ENCODE data around the gene MT1G.

The MT1G gene

DNA sequence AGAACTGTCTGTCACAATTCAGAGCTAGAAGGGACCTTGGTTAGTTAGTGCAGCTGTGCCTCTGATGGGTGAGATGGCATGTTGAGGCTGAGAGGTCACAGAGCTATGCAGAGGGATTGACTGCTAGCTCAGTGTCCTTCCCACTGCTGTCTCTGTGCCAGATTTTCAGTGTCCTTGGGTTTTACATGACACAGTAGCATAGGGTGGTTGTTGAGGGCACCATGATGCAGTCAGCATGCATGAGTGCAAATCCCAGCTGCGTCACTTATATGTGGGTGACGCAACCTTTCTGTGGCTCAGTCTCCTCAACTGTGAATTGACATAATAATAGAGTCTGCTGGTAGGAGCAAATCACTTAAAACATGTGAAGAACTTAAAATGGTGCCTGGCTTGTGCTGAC lies 26.7 kb downstream of the MT1G start:
- CTCF ChIA-PET: interaction anchor here (0.9 kb wide), 1 partner anchor 65 kb away, joined by 3 read pairs; no protein-coding TSS in a partner anchor
- no peak for TF ChIP-seq L3MBTL2 (conservative IDR thresholded peaks at IDR 0.05)
- no peak for TF ChIP-seq TARDBP (IDR thresholded peaks at IDR 0.05)
- TF ChIP-seq ELF4 (IDR thresholded peaks at IDR 0.05): no peak
- TF ChIP-seq FOXK2 (IDR thresholded peaks at IDR 0.05): no peak
- TF ChIP-seq SUZ12 (IDR thresholded peaks at IDR 0.05): no peak
- no peak for TF ChIP-seq ZNF384 (IDR thresholded peaks at IDR 0.05)
- POLR2A ChIA-PET: no interaction called here
- DNase-seq (ENCODE audit: extremely low spot score): no peak

DNA sequence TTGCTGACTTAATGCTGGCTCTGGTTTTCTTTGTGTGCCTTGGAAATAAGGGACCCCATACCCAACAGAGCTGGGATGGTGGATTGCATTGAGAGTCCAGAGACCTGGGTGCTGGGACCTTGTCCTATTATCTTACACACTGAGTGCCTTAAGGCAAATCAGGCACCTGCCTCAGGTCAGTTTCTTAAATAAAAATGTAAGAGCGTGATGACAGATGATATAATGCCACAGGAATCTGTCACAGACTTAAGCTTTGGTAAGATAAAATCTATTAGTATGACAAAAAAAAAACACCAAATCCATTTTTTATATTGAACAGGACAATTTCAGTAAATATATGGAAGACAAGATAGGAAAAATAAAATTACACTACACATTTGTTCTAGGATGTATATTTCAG lies 27.8 kb downstream of the MT1G start:
- no peak for DNase-seq (ENCODE audit: extremely low spot score)
- ChIA-PET POLR2A (no interaction called here), CTCF (no interaction called here)

GRCh38 chr16:56639045-56639444 lies 28.8 kb downstream of the MT1G start:
- ChIA-PET POLR2A (no interaction called here), CTCF (no interaction called here)
- DNase-seq (ENCODE audit: extremely low spot score): no peak
- TF ChIP-seq SUZ12 (IDR thresholded peaks at IDR 0.05) (no peak), TARDBP (IDR thresholded peaks at IDR 0.05) (no peak), NFRKB (IDR thresholded peaks at IDR 0.05) (no peak), FOXA1 (IDR thresholded peaks at IDR 0.05) (no peak), CTBP1 (IDR thresholded peaks at IDR 0.05; ENCODE audit: borderline replicate concordance) (no peak), ZNF384 (IDR thresholded peaks at IDR 0.05) (no peak), SP1 (IDR thresholded peaks at IDR 0.05) (no peak), L3MBTL2 (conservative IDR thresholded peaks at IDR 0.05) (no peak), BHLHE40 (IDR thresholded peaks at IDR 0.05; ENCODE audit: borderline replicate concordance) (no peak), ELF4 (IDR thresholded peaks at IDR 0.05) (no peak), ARNT (IDR thresholded peaks at IDR 0.05) (no peak), PKNOX1 (IDR thresholded peaks at IDR 0.05) (no peak), LEF1 (IDR thresholded peaks at IDR 0.05; ENCODE audit: borderline replicate concordance) (no peak), HDGF (IDR thresholded peaks at IDR 0.05; ENCODE audit: borderline replicate concordance) (no peak), FOXM1 (IDR thresholded peaks at IDR 0.05; ENCODE audit: borderline replicate concordance) (no peak)

More for the DNA sequence above, 27.8 kb downstream of the MT1G start:
- TF ChIP-seq ZNF384 (IDR thresholded peaks at IDR 0.05): no peak

- DNase-seq (ENCODE audit: extremely low spot score): no peak
- no peak for TF ChIP-seq SP1 (IDR thresholded peaks at IDR 0.05)
- TF ChIP-seq ARNT (IDR thresholded peaks at IDR 0.05): no peak
- no peak for TF ChIP-seq SUZ12 (IDR thresholded peaks at IDR 0.05)
- POLR2A ChIA-PET: no interaction called here
- CTCF ChIA-PET: no interaction called here
These were observed 29.8 kb downstream of the MT1G start, which contains the start of gene MT1A for GRCh38 chr16:56637814-56638750. Gene MT1A (plus strand): TSS chr16:56638666. CDS start chr16:56638739, 73 bp downstream.

GRCh38 chr16:56636616-56637413 lies 31.1 kb downstream of the MT1G start:
- ChIA-PET CTCF (interaction anchor here (0.6 kb wide), 1 partner anchor 932 kb away, joined by 3 read pairs; no protein-coding TSS in a partner anchor), POLR2A (no interaction called here)
- no peak for DNase-seq (ENCODE audit: extremely low spot score)
- TF ChIP-seq TARDBP (IDR thresholded peaks at IDR 0.05): no peak
- TF ChIP-seq FOXK2 (IDR thresholded peaks at IDR 0.05): no peak
- TF ChIP-seq HDGF (IDR thresholded peaks at IDR 0.05; ENCODE audit: borderline replicate concordance): no peak
- TF ChIP-seq SP1 (IDR thresholded peaks at IDR 0.05): no peak
- TF ChIP-seq BHLHE40 (IDR thresholded peaks at IDR 0.05; ENCODE audit: borderline replicate concordance): no peak
- TF ChIP-seq LEF1 (IDR thresholded peaks at IDR 0.05; ENCODE audit: borderline replicate concordance): no peak
- TF ChIP-seq NFRKB (IDR thresholded peaks at IDR 0.05): no peak
- TF ChIP-seq L3MBTL2 (conservative IDR thresholded peaks at IDR 0.05): no peak
- no peak for TF ChIP-seq SUZ12 (IDR thresholded peaks at IDR 0.05)
- no peak for TF ChIP-seq ELF4 (IDR thresholded peaks at IDR 0.05)

GRCh38 chr16:56635441-56635967 lies 32.4 kb downstream of the MT1G start:
- TF ChIP-seq SP1 (IDR thresholded peaks at IDR 0.05): no peak
- DNase-seq (ENCODE audit: extremely low spot score): no peak
- ChIA-PET CTCF (no interaction called here), POLR2A (no interaction called here)

- DNase-seq (ENCODE audit: extremely low spot score): no peak
- POLR2A ChIA-PET: interaction anchor here (1.1 kb wide), 1 partner anchor 27 kb away, joined by 3 read pairs; the partner anchor contains the start of gene MT2A
- TF ChIP-seq ZNF384 (IDR thresholded peaks at IDR 0.05) (no peak), SP1 (IDR thresholded peaks at IDR 0.05) (no peak)
- CTCF ChIA-PET: no interaction called here
These were observed 33.0 kb downstream of the MT1G start for GRCh38 chr16:56634715-56635440.

Data from HEK293T (cell line).